Brain microvascular endothelial cell (primary cell): ENCODE measurements around the gene DCHS1.

Experiments used
- DNase-seq: peaks from one replicate; pipeline ENCODE4 v3.0.0-alpha.2; 2020
- H3K27ac ChIP-seq: fragments of 250-450 bp; sonication (Bioruptor Pico); 2 replicates; pipeline ENCODE4 v1.5.1; 2020; ENCODE audit warnings: mild to moderate bottlenecking, moderate library complexity
- H3K27me3 ChIP-seq: fragments of 250-450 bp; sonication (Bioruptor Pico); replicated peaks from 2 replicates; pipeline ENCODE4 v1.5.1; 2020; ENCODE audit warnings: mild to moderate bottlenecking
- H3K36me3 ChIP-seq: fragments of 250-450 bp; sonication (Bioruptor Pico); replicated peaks from 2 replicates; pipeline ENCODE4 v1.5.1; 2020; ENCODE audit warnings: mild to moderate bottlenecking
- H3K4me3 ChIP-seq: 2 replicates; pipeline ENCODE4 v1.5.1; 2011; ENCODE audit warnings: low read depth, mild to moderate bottlenecking, control low read depth, low read length, moderate library complexity
- CTCF ChIP-seq: IDR thresholded peaks from 2 replicates; pipeline ENCODE4 v1.5.1; 2011; ENCODE audit warnings: low read depth, mild to moderate bottlenecking, moderate library complexity, low read length, control low read depth, inconsistent platforms; ENCODE audit errors: missing control alignments
- in situ Hi-C: cut with HindIII; loops from 2 replicates; pipeline ENCODE4 v1.10.0; 2017; ENCODE audit warnings: low sequenced_read_pairs, low pct_ligation_motif_present

DCHS1 gene

DNA sequence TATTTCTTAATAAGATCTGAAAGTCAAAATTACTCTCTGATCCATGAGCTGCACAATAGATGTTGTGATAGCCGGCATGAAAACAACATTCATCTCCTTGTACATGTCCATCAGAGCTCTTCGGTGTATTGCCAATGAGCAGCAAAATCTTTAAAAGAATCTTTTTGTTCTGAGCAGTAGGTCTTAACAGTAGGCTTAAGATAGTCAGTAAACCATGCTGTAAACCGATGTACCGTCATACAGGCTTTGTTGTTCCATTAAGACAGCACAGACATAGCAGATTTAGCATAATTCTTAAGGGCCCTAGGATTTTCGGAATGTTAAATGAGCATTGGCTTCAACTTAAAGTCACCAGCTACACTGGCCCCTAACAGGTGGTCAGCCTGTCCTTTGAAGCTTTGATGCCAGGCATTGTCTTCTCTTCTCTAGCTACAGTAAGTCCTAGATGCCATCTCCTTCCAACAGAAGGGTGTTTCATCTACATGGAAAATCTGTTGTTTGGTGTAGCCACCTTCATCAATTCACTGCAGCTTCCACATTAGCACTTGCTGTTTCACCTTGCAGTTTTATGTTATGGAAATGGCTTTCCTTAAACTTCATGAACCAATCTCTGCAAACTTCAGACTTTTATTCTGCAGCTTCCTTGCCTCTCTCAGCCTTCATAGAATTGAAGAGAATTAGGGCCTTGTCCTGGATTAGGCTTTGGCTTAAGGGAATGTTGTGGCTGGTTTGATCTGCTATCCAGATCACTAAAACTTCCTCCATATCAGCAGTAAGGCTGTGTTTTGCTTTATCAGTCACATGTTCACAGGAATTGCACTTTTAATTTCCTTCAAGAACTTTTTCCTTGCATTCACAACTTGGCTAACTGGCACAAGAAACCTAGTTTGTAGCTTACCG is 80.5 kb downstream of the DCHS1 start:
- no peaks in the 10 kb centered on the region for H3K36me3 ChIP-seq
- no peak for TF ChIP-seq CTCF
- H3K27ac ChIP-seq: no peak overlapping the region
- no peaks in the 10 kb centered on the region for H3K27me3 ChIP-seq
- no peak overlapping the region for H3K4me3 ChIP-seq
- in situ Hi-C loops: no loop called here
- no peak for DNase-seq

DNA sequence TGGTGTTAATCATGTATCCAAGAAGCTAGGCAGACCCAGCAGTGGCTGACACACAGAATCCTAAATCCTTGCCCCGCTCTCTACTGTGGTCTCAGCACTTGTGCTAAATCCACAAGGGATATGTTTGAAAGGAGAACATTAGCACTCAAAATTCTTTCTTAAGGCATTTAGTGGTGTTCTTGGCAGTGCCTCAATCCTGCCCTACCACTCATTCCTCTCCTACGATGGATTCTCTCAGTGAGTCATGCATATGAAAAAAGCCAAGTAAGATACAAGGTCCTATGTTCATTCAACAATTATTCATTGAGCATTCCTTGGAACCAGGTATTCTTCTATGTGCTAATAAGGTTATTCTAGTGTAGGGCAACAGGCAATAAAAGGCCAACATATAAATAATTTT is 83.4 kb downstream of the DCHS1 start:
- no peaks in the 10 kb centered on the region for H3K36me3 ChIP-seq
- no peaks in the 10 kb centered on the region for H3K27me3 ChIP-seq
- DNase-seq: peak; percentile 42
- no peak overlapping the region for H3K27ac ChIP-seq
- no peak overlapping the region for H3K4me3 ChIP-seq
- TF ChIP-seq CTCF: no peak
- in situ Hi-C loops: no loop called here

DNA sequence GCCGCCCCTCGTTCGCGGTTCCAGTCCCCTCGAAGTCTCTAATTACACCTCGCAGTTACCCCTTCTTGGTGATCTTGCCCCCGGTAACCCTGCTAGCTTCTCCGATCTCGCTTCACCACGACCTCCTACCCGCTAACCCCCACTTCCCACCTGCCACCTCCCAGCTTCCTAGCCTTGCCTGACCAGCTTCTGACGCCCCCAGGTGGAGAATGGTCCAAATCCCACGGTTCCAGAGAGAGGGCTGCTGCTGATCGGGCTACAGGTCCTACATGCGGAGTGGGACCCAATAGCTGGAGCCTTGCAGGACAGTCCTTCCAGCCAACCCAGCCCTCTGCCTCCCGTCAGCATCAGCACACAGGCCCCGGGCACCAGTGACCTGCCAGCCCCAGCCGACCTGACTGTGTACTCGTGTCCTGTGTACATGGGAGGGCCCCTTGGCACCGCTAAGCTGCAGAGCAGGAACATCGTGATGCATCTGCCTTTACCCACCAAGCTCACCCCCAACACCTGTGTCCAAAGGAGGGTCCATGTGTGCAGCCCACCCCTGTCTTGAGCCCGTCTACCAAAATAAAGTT is 84.1 kb downstream of the DCHS1 start:
- no peak for DNase-seq
- Histone ChIP-seq H3K27me3 (no peaks in the 10 kb centered on the region), H3K4me3 (no peak overlapping the region), H3K27ac (no peak overlapping the region), H3K36me3 (no peaks in the 10 kb centered on the region)
- TF ChIP-seq CTCF: no peak
- in situ Hi-C loops: no loop called here
